IMR-90 (cell line): ENCODE results near the gene ST14. TPM values are rescaled to one million over a fixed set of nuclear protein-coding genes. Genes with fewer than 3 reads are reported as not detected.

ENCODE experiments used
- ATAC-seq: fragments of 200-7000 bp; cut with Tn5 transposase; 2 replicates; pipeline ENCODE4 v1.9.1; 2020; ENCODE audit warnings: low read depth, mild to moderate bottlenecking, moderate library complexity
- BruUV-seq: library from RNA; stranded (reverse); fragments of 400-500 nt; replicated peaks from 2 replicates; lab custom pipeline; 2021; lab: Mats Ljungman, UMichigan
- CTCF ChIA-PET: fragments of 300-600 bp; formaldehyde crosslinking; extraction: SDS; loops from one replicate; lab custom pipeline; 2021; ENCODE audit warnings: antibody characterized with exemption; lab: Yijun Ruan, JAX
- POLR2A ChIA-PET: fragments of 300-600 bp; sonication (Branson Sonifier 250); formaldehyde crosslinking; loops from one replicate; lab custom pipeline; 2022; ENCODE audit warnings: antibody characterized with exemption; ENCODE audit not compliant: unreplicated experiment; lab: Charles Lee
- DNase-seq: peaks from one replicate; pipeline ENCODE4 v3.0.0; 2013
- H2AFZ ChIP-seq: replicated peaks from 2 replicates; pipeline ENCODE3; 2013; ENCODE audit warnings: low read length, mild to moderate bottlenecking; ENCODE audit not compliant: poor library complexity
- H2AK5ac ChIP-seq: 2 replicates; pipeline ENCODE4 v1.6.1; 2013; ENCODE audit warnings: low read depth, low read length, inconsistent platforms
- H2AK9ac ChIP-seq: replicated peaks from 2 replicates; pipeline ENCODE3; 2013; ENCODE audit warnings: mild to moderate bottlenecking, low read depth, low read length, moderate library complexity; ENCODE audit not compliant: poor library complexity
- H2BK120ac ChIP-seq: 2 replicates; pipeline ENCODE4 v1.6.1; 2013; ENCODE audit warnings: low read depth, low read length, inconsistent platforms
- H2BK15ac ChIP-seq: 3 replicates; pipeline ENCODE4 v1.6.1; 2013; ENCODE audit warnings: low read depth, low read length, inconsistent platforms
- H2BK20ac ChIP-seq: 2 replicates; pipeline ENCODE4 v1.6.1; 2013; ENCODE audit warnings: low read depth, mild to moderate bottlenecking, inconsistent platforms, low read length, moderate library complexity
- H2BK5ac ChIP-seq: 2 replicates; pipeline ENCODE4 v1.6.1; 2013; ENCODE audit warnings: mild to moderate bottlenecking, low read depth, low read length, inconsistent platforms; ENCODE audit not compliant: poor library complexity, severe bottlenecking
- H3K14ac ChIP-seq: replicated peaks from 2 replicates; pipeline ENCODE4 v1.6.1; 2013; ENCODE audit warnings: low read depth, low read length, inconsistent platforms
- H3K18ac ChIP-seq: 2 replicates; pipeline ENCODE4 v1.6.1; 2013; ENCODE audit warnings: low read depth, low read length, control low read depth
- H3K23ac ChIP-seq: 2 replicates; pipeline ENCODE4 v1.6.1; 2013; ENCODE audit warnings: low read depth, low read length, inconsistent platforms
- H3K27ac ChIP-seq: 2 replicates; pipeline ENCODE4 v1.5.1; 2013; ENCODE audit warnings: mild to moderate bottlenecking, control low read depth, low read length; ENCODE audit not compliant: insufficient read depth
- H3K27me3 ChIP-seq: 2 replicates; pipeline ENCODE4 v1.6.1; 2013; ENCODE audit warnings: low read length; ENCODE audit not compliant: control insufficient read depth, insufficient read depth
- H3K36me3 ChIP-seq: 2 replicates; pipeline ENCODE4 v1.6.1; 2013; ENCODE audit warnings: low read length, mixed read lengths; ENCODE audit not compliant: control insufficient read depth, insufficient read depth
- H3K4ac ChIP-seq: 2 replicates; pipeline ENCODE4 v1.6.1; 2013; ENCODE audit warnings: low read depth, low read length, inconsistent platforms
- H3K4me1 ChIP-seq: 2 replicates; pipeline ENCODE4 v1.6.1; 2013; ENCODE audit warnings: low read length, mixed read lengths; ENCODE audit not compliant: control insufficient read depth, insufficient read depth
- H3K4me2 ChIP-seq: 2 replicates; pipeline ENCODE4 v1.6.1; 2013; ENCODE audit warnings: low read depth, mild to moderate bottlenecking, control low read depth, low read length, moderate library complexity
- H3K4me3 ChIP-seq: 2 replicates; pipeline ENCODE4 v1.5.1; 2013; ENCODE audit warnings: low read depth, mild to moderate bottlenecking, control low read depth, low read length, moderate library complexity; ENCODE audit not compliant: insufficient read depth
- H3K56ac ChIP-seq: 2 replicates; pipeline ENCODE4 v1.6.1; 2013; ENCODE audit warnings: low read length, inconsistent platforms; ENCODE audit not compliant: insufficient read depth; ENCODE audit errors: extremely low read depth
- H3K79me1 ChIP-seq, 2 experiments: 2 replicates each; pipeline ENCODE4 v1.6.1; 2013; ENCODE audit warnings: low read length in 2 of 2, inconsistent platforms in 1 of 2, low read depth in 1 of 2
- H3K9ac ChIP-seq: 2 replicates; pipeline ENCODE4 v1.6.1; 2013; ENCODE audit warnings: low read depth, low read length, control low read depth
- H3K9me1 ChIP-seq: 2 replicates; pipeline ENCODE4 v1.6.1; 2013; ENCODE audit warnings: low read length, inconsistent platforms; ENCODE audit not compliant: insufficient read depth
- H3K9me3 ChIP-seq: 2 replicates; pipeline ENCODE4 v1.6.1; 2013; ENCODE audit warnings: low read length; ENCODE audit not compliant: control insufficient read depth, insufficient read depth
- H4K20me1 ChIP-seq: 2 replicates; pipeline ENCODE4 v1.6.1; 2013; ENCODE audit warnings: low read length, inconsistent platforms; ENCODE audit not compliant: insufficient read depth
- H4K5ac ChIP-seq: 2 replicates; pipeline ENCODE4 v1.6.1; 2013; ENCODE audit warnings: mild to moderate bottlenecking, low read depth, low read length, control low read depth
- H4K8ac ChIP-seq, 2 experiments: 2 replicates each; pipeline ENCODE4 v1.6.1; 2013; ENCODE audit warnings: low read depth in 2 of 2, low read length in 2 of 2, control low read depth in 1 of 2, inconsistent platforms in 1 of 2
- H4K91ac ChIP-seq: 2 replicates; pipeline ENCODE4 v1.6.1; 2013; ENCODE audit warnings: low read depth, low read length, inconsistent platforms; ENCODE audit not compliant: insufficient read depth
- BHLHE40 ChIP-seq: fragments of 150-350 bp; IDR thresholded peaks from 2 replicates; pipeline ENCODE4 v1.6.1; 2016; ENCODE audit warnings: mild to moderate bottlenecking, low read depth, low read length
- CEBPB ChIP-seq: IDR thresholded peaks from 2 replicates; pipeline ENCODE4 v1.6.1; 2012; ENCODE audit warnings: low read depth, low read length, improper control_type of control experiment
- FOS ChIP-seq: fragments of 150-350 bp; IDR thresholded peaks from 2 replicates; pipeline ENCODE4 v1.6.1; 2016; ENCODE audit warnings: low read depth, low read length
- MAFK ChIP-seq: IDR thresholded peaks from 2 replicates; pipeline ENCODE4 v1.6.1; 2012; ENCODE audit warnings: low read depth, low read length, improper control_type of control experiment
- MAZ ChIP-seq: IDR thresholded peaks from 2 replicates; pipeline ENCODE4 v1.6.1; 2012; ENCODE audit warnings: low read depth, mild to moderate bottlenecking, low read length, improper control_type of control experiment, moderate library complexity, borderline replicate concordance
- MXI1 ChIP-seq: IDR thresholded peaks from 2 replicates; pipeline ENCODE4 v1.6.1; 2012; ENCODE audit warnings: low read depth, mild to moderate bottlenecking, low read length, moderate library complexity, borderline replicate concordance
- RAD21 ChIP-seq: IDR thresholded peaks from 2 replicates; pipeline ENCODE4 v1.6.1; 2012; ENCODE audit warnings: low read length, improper control_type of control experiment
- RCOR1 ChIP-seq: IDR thresholded peaks from 2 replicates; pipeline ENCODE4 v1.6.1; 2012; ENCODE audit warnings: mild to moderate bottlenecking, low read length, improper control_type of control experiment; ENCODE audit not compliant: insufficient replicate concordance
- RFX5 ChIP-seq: IDR thresholded peaks from 2 replicates; pipeline ENCODE4 v1.8.0; 2012; ENCODE audit warnings: low read depth, mild to moderate bottlenecking, low read length, moderate library complexity
- SMC3 ChIP-seq: fragments of 150-350 bp; IDR thresholded peaks from 2 replicates; pipeline ENCODE4 v1.6.1; 2016; ENCODE audit warnings: low read depth, mild to moderate bottlenecking, antibody characterized with exemption, low read length, moderate library complexity
- WGBS, 2 experiments: methylation state at CpG; one replicate each; pipeline versions ENCODE4 v1.1.5 to v1.1.7; 2013; ENCODE audit warnings: missing lambda C conversion rate in 2 of 2; ENCODE audit not compliant: insufficient read length in 1 of 2; ENCODE audit errors: extremely low coverage in 2 of 2; 5-methylcytosine and 5-hydroxymethylcytosine counted together
- dilution Hi-C: fragments of 300-500 bp; cut with HindIII; formaldehyde crosslinking; loops from one replicate; pipeline ENCODE4 v1.14.3; 2018; ENCODE audit warnings: low sequenced_read_pairs; ENCODE audit not compliant: unreplicated experiment
- in situ Hi-C: fragments of 300-500 bp; cut with MboI; formaldehyde crosslinking; loops from 3 replicates; pipeline ENCODE4 v1.14.3; 2019; ENCODE audit warnings: low sequenced_read_pairs, inconsistent platforms, mixed read lengths
- intact Hi-C: fragments of 100-400 bp; cut with micrococcal nuclease; formaldehyde crosslinking; loops from 2 replicates; pipeline ENCODE4 v1.10.0; 2022
- polyA plus RNA-seq, 3 experiments: library from polyadenylated mRNA; depleted of rRNA; stranded (reverse); fragments of >200 nt; gene quantifications; 2 replicates each; pipeline ENCODE4 v1.2.3, GENCODE V29; 2012; ENCODE audit warnings: low replicate concordance in 1 of 3
- total RNA-seq: library from RNA; depleted of rRNA; stranded (reverse); fragments of >200 nt; gene quantifications from 2 replicates; pipeline ENCODE4 v1.2.3, GENCODE V29; 2012
- TF ChIP-seq, protein P1 (sequence below): fragments of 150-350 bp; IDR thresholded peaks from 2 replicates; pipeline ENCODE4 v1.6.1; 2017; ENCODE audit warnings: mild to moderate bottlenecking, antibody characterized with exemption, low read length, low read depth
- TF ChIP-seq, protein P2 (sequence below): conservative IDR thresholded peaks from 2 replicates; pipeline ENCODE4 v1.5.1; 2012; ENCODE audit warnings: mild to moderate bottlenecking, low read depth, low read length, improper control_type of control experiment
- TF ChIP-seq, protein P3 (sequence below): fragments of 150-350 bp; IDR thresholded peaks from 2 replicates; pipeline ENCODE4 v1.6.1; 2016; ENCODE audit warnings: low read depth, mild to moderate bottlenecking, low read length, moderate library complexity, borderline replicate concordance

The ST14 gene
- total and polyA plus RNA-seq, 2 of the 4 experiments (the other 2 are of a cell fraction) = not detected

DNA sequence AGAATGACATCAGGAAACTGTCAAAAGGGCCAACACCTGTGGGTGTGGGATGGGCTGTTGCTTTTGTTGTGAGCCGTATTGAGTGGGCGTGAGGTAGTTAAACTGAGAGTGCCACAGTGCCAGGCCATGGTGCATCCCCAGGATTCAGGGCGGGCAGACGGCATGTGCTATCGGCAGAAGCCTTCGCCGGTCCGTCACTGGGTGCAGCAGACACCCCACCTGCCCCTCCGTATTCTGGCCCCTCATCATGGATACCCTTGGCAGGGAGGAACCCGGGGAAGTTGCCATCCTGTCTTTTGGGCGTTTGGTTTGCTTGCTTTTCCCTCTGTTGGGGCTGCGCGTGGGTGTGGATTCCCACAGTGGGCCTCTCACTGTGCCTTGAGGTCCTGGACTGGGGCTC lies 27.5 kb downstream of the ST14 start:
- Histone ChIP-seq H3K4me1 (peaks cover 2% of the 10 kb centered on the region; the same call in 1 of the 2 replicates), H3K18ac (no peak overlapping the region), H2BK20ac (no peak overlapping the region), H3K79me1 (no peaks in the 10 kb centered on the region), H3K27ac (no peak overlapping the region), H3K4me2 (no peak overlapping the region), H3K9me1 (no peaks in the 10 kb centered on the region), H3K36me3 (no peaks in the 10 kb centered on the region), H3K9me3 (no peaks in the 10 kb centered on the region), H3K4ac (no peak overlapping the region), H2AK5ac (no peak overlapping the region), H2BK120ac (no peak overlapping the region), H3K9ac (no peak overlapping the region), H2BK15ac (no peak overlapping the region), H3K23ac (no peak overlapping the region), H2AK9ac (no peak overlapping the region), H3K4me3 (no peak overlapping the region), H3K14ac (no peak overlapping the region), H4K20me1 (no peaks in the 10 kb centered on the region), H2BK5ac (no peak overlapping the region), H4K5ac (no peak overlapping the region), H4K91ac (no peak overlapping the region), H2AFZ (no peak overlapping the region), H3K56ac (no peak overlapping the region), H3K27me3 (peaks cover 19% of the 10 kb centered on the region), H4K8ac (no peak overlapping the region)
- TF ChIP-seq, protein P1, sequence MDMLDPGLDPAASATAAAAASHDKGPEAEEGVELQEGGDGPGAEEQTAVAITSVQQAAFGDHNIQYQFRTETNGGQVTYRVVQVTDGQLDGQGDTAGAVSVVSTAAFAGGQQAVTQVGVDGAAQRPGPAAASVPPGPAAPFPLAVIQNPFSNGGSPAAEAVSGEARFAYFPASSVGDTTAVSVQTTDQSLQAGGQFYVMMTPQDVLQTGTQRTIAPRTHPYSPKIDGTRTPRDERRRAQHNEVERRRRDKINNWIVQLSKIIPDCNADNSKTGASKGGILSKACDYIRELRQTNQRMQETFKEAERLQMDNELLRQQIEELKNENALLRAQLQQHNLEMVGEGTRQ = no peak
- TF ChIP-seq, protein P2, sequence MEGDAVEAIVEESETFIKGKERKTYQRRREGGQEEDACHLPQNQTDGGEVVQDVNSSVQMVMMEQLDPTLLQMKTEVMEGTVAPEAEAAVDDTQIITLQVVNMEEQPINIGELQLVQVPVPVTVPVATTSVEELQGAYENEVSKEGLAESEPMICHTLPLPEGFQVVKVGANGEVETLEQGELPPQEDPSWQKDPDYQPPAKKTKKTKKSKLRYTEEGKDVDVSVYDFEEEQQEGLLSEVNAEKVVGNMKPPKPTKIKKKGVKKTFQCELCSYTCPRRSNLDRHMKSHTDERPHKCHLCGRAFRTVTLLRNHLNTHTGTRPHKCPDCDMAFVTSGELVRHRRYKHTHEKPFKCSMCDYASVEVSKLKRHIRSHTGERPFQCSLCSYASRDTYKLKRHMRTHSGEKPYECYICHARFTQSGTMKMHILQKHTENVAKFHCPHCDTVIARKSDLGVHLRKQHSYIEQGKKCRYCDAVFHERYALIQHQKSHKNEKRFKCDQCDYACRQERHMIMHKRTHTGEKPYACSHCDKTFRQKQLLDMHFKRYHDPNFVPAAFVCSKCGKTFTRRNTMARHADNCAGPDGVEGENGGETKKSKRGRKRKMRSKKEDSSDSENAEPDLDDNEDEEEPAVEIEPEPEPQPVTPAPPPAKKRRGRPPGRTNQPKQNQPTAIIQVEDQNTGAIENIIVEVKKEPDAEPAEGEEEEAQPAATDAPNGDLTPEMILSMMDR = no peak
- no peak for TF ChIP-seq SMC3
- TF ChIP-seq CEBPB = no peak
- TF ChIP-seq RCOR1 = no peak
- TF ChIP-seq, protein P3, sequence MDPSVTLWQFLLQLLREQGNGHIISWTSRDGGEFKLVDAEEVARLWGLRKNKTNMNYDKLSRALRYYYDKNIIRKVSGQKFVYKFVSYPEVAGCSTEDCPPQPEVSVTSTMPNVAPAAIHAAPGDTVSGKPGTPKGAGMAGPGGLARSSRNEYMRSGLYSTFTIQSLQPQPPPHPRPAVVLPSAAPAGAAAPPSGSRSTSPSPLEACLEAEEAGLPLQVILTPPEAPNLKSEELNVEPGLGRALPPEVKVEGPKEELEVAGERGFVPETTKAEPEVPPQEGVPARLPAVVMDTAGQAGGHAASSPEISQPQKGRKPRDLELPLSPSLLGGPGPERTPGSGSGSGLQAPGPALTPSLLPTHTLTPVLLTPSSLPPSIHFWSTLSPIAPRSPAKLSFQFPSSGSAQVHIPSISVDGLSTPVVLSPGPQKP = no peak
- TF ChIP-seq RAD21 = no peak
- TF ChIP-seq MXI1 = no peak
- TF ChIP-seq MAZ = no peak
- no peak for TF ChIP-seq FOS
- no peak for TF ChIP-seq RFX5
- no peak for TF ChIP-seq MAFK
- TF ChIP-seq BHLHE40 = no peak
- DNase-seq (no peak), ATAC-seq (no peak)
- intact Hi-C loops = no loop called here
- no TSS peak for BruUV-seq
- in situ Hi-C loops = no loop called here
- ChIA-PET CTCF (no interaction called here), POLR2A (no interaction called here)
- WGBS, 2 experiments = 82% methylated on average over 3 of the region's 13 CpGs; no CpG with 5 or more reads in 1 of the 2 experiments
- dilution Hi-C loops = no loop called here
